PC-9 (cell line): ENCODE measurements around the gene ZFAND3.

Source experiments
- EZH2 ChIP-seq: fragments of 200-600 bp; sonication (generic); IDR thresholded peaks from 2 replicates; pipeline ENCODE4 v1.8.0; 2017; ENCODE audit warnings: antibody characterized with exemption, low read depth
- TF ChIP-seq, protein P1 (sequence below): fragments of 200-600 bp; sonication (generic); conservative IDR thresholded peaks from 2 replicates; pipeline ENCODE4 v1.6.1; 2017; ENCODE audit warnings: mixed run types, antibody characterized with exemption, mild to moderate bottlenecking, moderate library complexity

DNA sequence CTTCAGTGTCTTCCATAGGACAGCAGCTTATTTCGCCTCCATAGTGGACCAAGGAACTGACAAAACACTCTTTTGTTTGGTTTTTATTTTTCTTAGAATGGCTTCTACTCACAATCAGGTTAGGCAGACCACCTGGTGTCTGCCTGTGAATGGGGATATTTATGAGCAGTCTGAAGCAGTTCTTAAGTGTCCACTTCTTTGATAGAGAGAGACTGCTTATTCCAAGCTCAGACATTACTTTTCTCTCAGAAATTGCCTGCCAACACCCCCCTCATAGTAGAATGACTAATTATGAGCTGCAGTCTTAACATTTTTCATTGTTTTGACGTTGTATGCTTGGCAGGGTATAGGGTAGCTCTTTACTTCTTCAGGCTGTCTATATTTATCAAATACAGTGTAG lies 174.7 kb downstream of the ZFAND3 start:
- TF ChIP-seq, protein P1, sequence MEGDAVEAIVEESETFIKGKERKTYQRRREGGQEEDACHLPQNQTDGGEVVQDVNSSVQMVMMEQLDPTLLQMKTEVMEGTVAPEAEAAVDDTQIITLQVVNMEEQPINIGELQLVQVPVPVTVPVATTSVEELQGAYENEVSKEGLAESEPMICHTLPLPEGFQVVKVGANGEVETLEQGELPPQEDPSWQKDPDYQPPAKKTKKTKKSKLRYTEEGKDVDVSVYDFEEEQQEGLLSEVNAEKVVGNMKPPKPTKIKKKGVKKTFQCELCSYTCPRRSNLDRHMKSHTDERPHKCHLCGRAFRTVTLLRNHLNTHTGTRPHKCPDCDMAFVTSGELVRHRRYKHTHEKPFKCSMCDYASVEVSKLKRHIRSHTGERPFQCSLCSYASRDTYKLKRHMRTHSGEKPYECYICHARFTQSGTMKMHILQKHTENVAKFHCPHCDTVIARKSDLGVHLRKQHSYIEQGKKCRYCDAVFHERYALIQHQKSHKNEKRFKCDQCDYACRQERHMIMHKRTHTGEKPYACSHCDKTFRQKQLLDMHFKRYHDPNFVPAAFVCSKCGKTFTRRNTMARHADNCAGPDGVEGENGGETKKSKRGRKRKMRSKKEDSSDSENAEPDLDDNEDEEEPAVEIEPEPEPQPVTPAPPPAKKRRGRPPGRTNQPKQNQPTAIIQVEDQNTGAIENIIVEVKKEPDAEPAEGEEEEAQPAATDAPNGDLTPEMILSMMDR: no peak
- no peak for TF ChIP-seq EZH2
